Parathyroid adenoma (tissue), 2 donors: Measurements from ENCODE around the gene CDH1.
"Not testable (repeated sequence)": the region's sequence is repeated elsewhere in the genome, so short reads cannot be mapped to it uniquely, and the experiment has no call there.

ENCODE experiments used
- H2AFZ ChIP-seq: fragments of 300-600 bp; sonication (generic); one replicate; pipeline ENCODE4 v1.7.0; 2017; ENCODE audit warnings: antibody characterized with exemption, mild to moderate bottlenecking
- H3K27ac ChIP-seq: fragments of 300-600 bp; sonication (generic); one replicate; pipeline ENCODE4 v1.7.0; 2017
- H3K27me3 ChIP-seq: fragments of 300-600 bp; sonication (generic); one replicate; pipeline ENCODE4 v1.7.0; 2017; ENCODE audit warnings: low read length; ENCODE audit not compliant: control insufficient read depth, insufficient read depth
- H3K36me3 ChIP-seq: fragments of 300-600 bp; sonication (generic); one replicate; pipeline ENCODE4 v1.7.0; 2017; ENCODE audit warnings: low read length; ENCODE audit not compliant: control insufficient read depth, insufficient read depth
- H3K4me1 ChIP-seq: fragments of 300-600 bp; sonication (generic); one replicate; pipeline ENCODE4 v1.7.0; 2017; ENCODE audit warnings: control low read depth
- H3K4me2 ChIP-seq: fragments of 300-600 bp; sonication (generic); one replicate; pipeline ENCODE4 v1.7.0; 2017; ENCODE audit warnings: low read length
- H3K4me3 ChIP-seq: fragments of 300-600 bp; sonication (generic); one replicate; pipeline ENCODE4 v1.7.0; 2017; ENCODE audit warnings: low read depth, low read length
- H3K79me2 ChIP-seq: fragments of 300-600 bp; sonication (generic); one replicate; pipeline ENCODE4 v1.7.0; 2017; ENCODE audit warnings: control low read depth
- H3K9ac ChIP-seq: fragments of 300-600 bp; sonication (generic); one replicate; pipeline ENCODE4 v1.7.0; 2017; ENCODE audit warnings: mild to moderate bottlenecking
- H3K9me3 ChIP-seq: fragments of 300-600 bp; sonication (generic); one replicate; pipeline ENCODE4 v1.7.0; 2017; ENCODE audit warnings: low read length; ENCODE audit not compliant: control insufficient read depth
- TF ChIP-seq, protein P1 (sequence below): fragments of 300-600 bp; sonication (generic); IDR thresholded peaks from one replicate; pipeline ENCODE4 v1.7.0; 2017; ENCODE audit warnings: antibody characterized with exemption, mild to moderate bottlenecking
- donor health status: primary hyperparathyroidism.

The CDH1 gene

DNA sequence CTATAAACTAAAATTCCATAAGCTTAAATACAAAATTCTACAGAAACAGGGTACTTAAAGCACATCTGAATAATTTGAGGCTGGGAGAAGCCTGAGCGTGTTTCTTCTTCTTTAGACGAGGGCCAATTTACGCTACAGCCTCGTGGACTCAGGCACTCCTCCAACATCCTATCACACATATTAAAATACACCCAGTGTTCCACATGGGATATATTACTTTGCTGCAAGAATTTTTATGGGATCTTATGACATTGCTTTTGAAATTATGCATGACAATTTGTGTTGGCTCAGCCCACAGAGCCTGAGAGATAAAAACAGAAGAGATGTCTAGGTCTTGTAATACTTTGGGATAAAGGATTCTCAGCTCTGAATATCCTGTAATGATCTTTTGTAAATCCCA lies 102.7 kb downstream of the CDH1 start:
- H2AFZ ChIP-seq, result no peak overlapping the region
- TF ChIP-seq, protein P1, sequence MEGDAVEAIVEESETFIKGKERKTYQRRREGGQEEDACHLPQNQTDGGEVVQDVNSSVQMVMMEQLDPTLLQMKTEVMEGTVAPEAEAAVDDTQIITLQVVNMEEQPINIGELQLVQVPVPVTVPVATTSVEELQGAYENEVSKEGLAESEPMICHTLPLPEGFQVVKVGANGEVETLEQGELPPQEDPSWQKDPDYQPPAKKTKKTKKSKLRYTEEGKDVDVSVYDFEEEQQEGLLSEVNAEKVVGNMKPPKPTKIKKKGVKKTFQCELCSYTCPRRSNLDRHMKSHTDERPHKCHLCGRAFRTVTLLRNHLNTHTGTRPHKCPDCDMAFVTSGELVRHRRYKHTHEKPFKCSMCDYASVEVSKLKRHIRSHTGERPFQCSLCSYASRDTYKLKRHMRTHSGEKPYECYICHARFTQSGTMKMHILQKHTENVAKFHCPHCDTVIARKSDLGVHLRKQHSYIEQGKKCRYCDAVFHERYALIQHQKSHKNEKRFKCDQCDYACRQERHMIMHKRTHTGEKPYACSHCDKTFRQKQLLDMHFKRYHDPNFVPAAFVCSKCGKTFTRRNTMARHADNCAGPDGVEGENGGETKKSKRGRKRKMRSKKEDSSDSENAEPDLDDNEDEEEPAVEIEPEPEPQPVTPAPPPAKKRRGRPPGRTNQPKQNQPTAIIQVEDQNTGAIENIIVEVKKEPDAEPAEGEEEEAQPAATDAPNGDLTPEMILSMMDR, result no peak
- no peak overlapping the region for H3K9ac ChIP-seq
- no peaks in the 10 kb centered on the region for H3K27me3 ChIP-seq
- no peaks in the 10 kb centered on the region for H3K9me3 ChIP-seq
- no peak overlapping the region for H3K27ac ChIP-seq
- H3K4me2 ChIP-seq, result no peak overlapping the region
- H3K4me3 ChIP-seq, result no peak overlapping the region
- H3K4me1 ChIP-seq, result peaks cover 4% of the 10 kb centered on the region
- no peaks in the 10 kb centered on the region for H3K36me3 ChIP-seq
- no peaks in the 10 kb centered on the region for H3K79me2 ChIP-seq

DNA sequence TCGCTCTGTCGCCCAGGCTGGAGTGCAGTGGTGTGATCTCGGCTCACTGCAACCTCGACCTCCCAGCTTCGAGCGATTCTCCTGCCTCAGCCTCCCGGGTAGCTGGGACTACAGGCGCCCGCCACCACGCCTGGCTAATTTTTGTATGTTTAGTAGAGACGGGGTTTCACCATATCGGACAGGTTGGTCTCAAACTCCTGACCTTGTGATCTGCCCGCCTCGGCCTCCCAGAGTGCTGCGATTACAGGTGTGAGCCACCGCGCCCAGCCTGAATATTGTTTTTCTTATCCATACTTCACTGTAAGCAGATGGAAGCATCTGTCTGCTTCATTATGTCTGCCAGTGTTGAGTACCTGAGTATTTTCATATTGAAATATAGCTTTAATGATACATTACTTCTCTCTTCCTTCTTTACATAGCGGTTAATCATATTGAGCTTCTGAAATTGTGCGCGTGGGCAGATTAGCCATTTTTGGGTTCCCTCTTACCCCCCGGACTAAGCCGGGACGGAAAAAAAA lies 105.9 kb downstream of the CDH1 start:
- H3K79me2 ChIP-seq, result not testable (repeated sequence)
- H3K27ac ChIP-seq, result peak overlapping the region; percentile 85

GRCh38 chr16:68843482-68844210 lies 106.6 kb downstream of the CDH1 start, which contains the start of gene TANGO6:
TSS of gene TANGO6 (plus strand) at chr16:68843531. CDS start at chr16:68843618, 87 bp downstream.
- H2AFZ ChIP-seq, result peak within 1 kb of the TSS; percentile 99
- peaks cover 4% of the 10 kb centered on the region for H3K4me1 ChIP-seq
- H3K27me3 ChIP-seq, result no peaks in the 10 kb centered on the region
- H3K36me3 ChIP-seq, result no peaks in the 10 kb centered on the region
- peak within 1 kb of the TSS; percentile 43 for H3K9ac ChIP-seq
- H3K4me3 ChIP-seq, result peak within 1 kb of the TSS; percentile 82
- no peaks in the 10 kb centered on the region for H3K79me2 ChIP-seq
- no peaks in the 10 kb centered on the region for H3K9me3 ChIP-seq
- TF ChIP-seq, protein P1, result no peak
- H3K27ac ChIP-seq, result peak within 1 kb of the TSS; percentile 85
- H3K4me2 ChIP-seq, result peak within 1 kb of the TSS; percentile 84

More for the DNA sequence above, 105.9 kb downstream of the CDH1 start:
- Histone ChIP-seq H3K4me3 (peak overlapping the region; percentile 82), H3K4me2 (peak overlapping the region; percentile 84), H2AFZ (peak overlapping the region; percentile 99)
- not testable (repeated sequence) for H3K27me3 ChIP-seq, H3K9me3 ChIP-seq, H3K9ac ChIP-seq, H3K4me1 ChIP-seq, H3K36me3 ChIP-seq

GRCh38 chr16:68844211-68844564 lies 107.1 kb downstream of the CDH1 start:
- Histone ChIP-seq H3K27me3 (no peaks in the 10 kb centered on the region), H2AFZ (peak overlapping the region; percentile 99), H3K4me3 (peak overlapping the region; percentile 82), H3K79me2 (no peaks in the 10 kb centered on the region), H3K4me1 (peaks cover 4% of the 10 kb centered on the region), H3K4me2 (peak overlapping the region; percentile 84), H3K36me3 (no peaks in the 10 kb centered on the region), H3K9ac (peak overlapping the region; percentile 43), H3K27ac (peak overlapping the region; percentile 85), H3K9me3 (no peaks in the 10 kb centered on the region)
- TF ChIP-seq, protein P1, result no peak

- Histone ChIP-seq H3K4me1 (peaks cover 4% of the 10 kb centered on the region), H3K36me3 (no peaks in the 10 kb centered on the region), H3K27me3 (no peaks in the 10 kb centered on the region), H3K9ac (no peak overlapping the region), H2AFZ (no peak overlapping the region), H3K4me2 (no peak overlapping the region), H3K79me2 (no peaks in the 10 kb centered on the region), H3K27ac (no peak overlapping the region), H3K4me3 (no peak overlapping the region), H3K9me3 (no peaks in the 10 kb centered on the region)
- TF ChIP-seq, protein P1, result no peak
These were observed 111.7 kb downstream of the CDH1 start for GRCh38 chr16:68848786-68849185.
